GM21526 (cell line): Measurements from ENCODE around the gene ALKBH7.

Experiments
- ATAC-seq: cut with Tn5 transposase; IDR thresholded peaks from one replicate; pipeline ENCODE4 v1.9.1; 2021; ENCODE audit warnings: moderate library complexity; ENCODE audit not compliant: unreplicated experiment, low FRiP score

The ALKBH7 gene

GRCh38 chr19:6362351-6362801 lies 10.2 kb upstream of the ALKBH7 start:
- no peak for ATAC-seq

- no peak for ATAC-seq
These were observed 8.2 kb upstream of the ALKBH7 start for GRCh38 chr19:6364353-6364752.

- peak; percentile 41 for ATAC-seq
These were observed 660 bp downstream of the ALKBH7 start for GRCh38 chr19:6373096-6373812.

- ATAC-seq = no peak
These were observed 1.2 kb downstream of the ALKBH7 start for GRCh38 chr19:6373813-6374108.

- no peak for ATAC-seq
These were observed 1.6 kb downstream of the ALKBH7 start for GRCh38 chr19:6374161-6374709.

- no peak for ATAC-seq
These were observed 2.3 kb downstream of the ALKBH7 start for GRCh38 chr19:6374711-6375410.

- ATAC-seq = no peak
These were observed 2.9 kb downstream of the ALKBH7 start, which contains the start of gene PSPN for GRCh38 chr19:6375411-6376010. Gene PSPN, minus strand, starts transcription at chr19:6375933. Its CDS starts 84 bp downstream, at chr19:6375849.

GRCh38 chr19:6376512-6377190 lies 4.1 kb downstream of the ALKBH7 start:
- ATAC-seq = no peak

GRCh38 chr19:6378041-6378440 lies 5.4 kb downstream of the ALKBH7 start:
- ATAC-seq = no peak

GRCh38 chr19:6378486-6378885 lies 5.9 kb downstream of the ALKBH7 start:
- no peak for ATAC-seq

GRCh38 chr19:6379744-6380143 lies 7.2 kb downstream of the ALKBH7 start:
- ATAC-seq = no peak

GRCh38 chr19:6381030-6381750 lies 8.6 kb downstream of the ALKBH7 start:
- ATAC-seq = no peak

- ATAC-seq = no peak
These were observed 10.6 kb downstream of the ALKBH7 start for GRCh38 chr19:6383188-6383587.

GRCh38 chr19:6384381-6384780 lies 11.8 kb downstream of the ALKBH7 start:
- no peak for ATAC-seq

GRCh38 chr19:6387372-6387771 lies 14.8 kb downstream of the ALKBH7 start:
- no peak for ATAC-seq

- ATAC-seq = no peak
These were observed 19.9 kb downstream of the ALKBH7 start for GRCh38 chr19:6392221-6393073.

GRCh38 chr19:6393074-6393982 lies 20.7 kb downstream of the ALKBH7 start, which contains the start of gene GTF2F1:
Gene GTF2F1, minus strand, starts transcription at chr19:6393164. Its CDS starts 169 bp downstream, at chr19:6392995.
- peak; percentile 81 for ATAC-seq

- ATAC-seq = peak; percentile 14
These were observed 21.4 kb downstream of the ALKBH7 start for GRCh38 chr19:6393983-6394412.
